Measurements from ENCODE around the gene PPP1R13L. TPM values are rescaled to one million over a fixed set of nuclear protein-coding genes. Genes with fewer than 3 reads are reported as not detected.
A peak's percentile ranks its signal among the peaks of the same experiment; 100 is the strongest.
"Not testable (repeated sequence)": the region's sequence is repeated elsewhere in the genome, so short reads cannot be mapped to it uniquely, and the experiment has no call there.

PPP1R13L gene
- total RNA-seq, 2 donors from 2014 or later: 34.1 to 35.0 TPM

- ATAC-seq (no peak), DNase-seq (no peak)
- intact Hi-C loops (cut with DNase I, micrococcal nuclease): no loop called here
Observed at GRCh38 chr19:45409557-45409920, 4.7 kb upstream of the PPP1R13L start.

GRCh38 chr19:45408830-45409556, 4.1 kb upstream of the PPP1R13L start:
- intact Hi-C loops (cut with DNase I, micrococcal nuclease): no loop called here
- no peak for DNase-seq
- ATAC-seq: no peak

GRCh38 chr19:45408121-45408520, 3.3 kb upstream of the PPP1R13L start:
- ATAC-seq (no peak), DNase-seq (no peak)
- intact Hi-C loops (cut with DNase I, micrococcal nuclease): no loop called here

GRCh38 chr19:45407585-45407984, 2.7 kb upstream of the PPP1R13L start:
- DNase-seq; intact Hi-C loops (cut with DNase I, micrococcal nuclease); ATAC-seq: not testable (repeated sequence)

GRCh38 chr19:45407091-45407375, 2.2 kb upstream of the PPP1R13L start:
- ATAC-seq (no peak), DNase-seq (no peak)
- intact Hi-C loops (cut with DNase I, micrococcal nuclease): no loop called here

- ATAC-seq: peak; percentile 59
- intact Hi-C loops (cut with DNase I, micrococcal nuclease): no loop called here
- DNase-seq: peak; percentile 78 to 85
Observed at GRCh38 chr19:45406226-45407090, 1.6 kb upstream of the PPP1R13L start, which contains the start of gene POLR1G. POLR1G (plus strand) TSS chr19:45406644; CDS start chr19:45406697, 53 bp downstream.

- ATAC-seq: peak; percentile 69
- peak; percentile 91 to 92 for DNase-seq
- intact Hi-C loops (cut with DNase I, micrococcal nuclease): no loop called here
Observed at GRCh38 chr19:45405435-45406225, 761 bp upstream of the PPP1R13L start.

- ATAC-seq (peak; percentile 26), DNase-seq (peak; percentile 76 to 86)
- intact Hi-C loops (cut with DNase I, micrococcal nuclease): no loop called here
Observed at GRCh38 chr19:45403781-45404556, 900 bp downstream of the PPP1R13L start.

GRCh38 chr19:45403272-45403671, 1.6 kb downstream of the PPP1R13L start:
- DNase-seq (no peak), ATAC-seq (no peak)
- intact Hi-C loops (cut with DNase I, micrococcal nuclease): no loop called here

GRCh38 chr19:45402298-45403061, 2.4 kb downstream of the PPP1R13L start:
- DNase-seq (peak; percentile 63 to 67), ATAC-seq (peak; percentile 14)
- intact Hi-C loops (cut with DNase I, micrococcal nuclease): no loop called here

GRCh38 chr19:45401815-45402214, 3.1 kb downstream of the PPP1R13L start:
- intact Hi-C loops (cut with DNase I, micrococcal nuclease): no loop called here
- ATAC-seq (no peak), DNase-seq (no peak)

- DNase-seq (no peak), ATAC-seq (no peak)
- intact Hi-C loops (cut with DNase I, micrococcal nuclease): no loop called here
Observed at GRCh38 chr19:45400192-45400591, 4.7 kb downstream of the PPP1R13L start.

- ATAC-seq (no peak), DNase-seq (no peak)
- intact Hi-C loops (cut with DNase I, micrococcal nuclease): no loop called here
Observed at GRCh38 chr19:45395821-45396617, 8.8 kb downstream of the PPP1R13L start.

- ATAC-seq (no peak), DNase-seq (no peak)
- intact Hi-C loops (cut with DNase I, micrococcal nuclease): no loop called here
Observed at GRCh38 chr19:45391871-45392665, 12.8 kb downstream of the PPP1R13L start.

- ATAC-seq: peak; percentile 70
- intact Hi-C loops (cut with DNase I, micrococcal nuclease): no loop called here
- no peak for DNase-seq
Observed at GRCh38 chr19:45391346-45391745, 13.5 kb downstream of the PPP1R13L start.

- intact Hi-C loops (cut with DNase I, micrococcal nuclease): no loop called here
- DNase-seq: no peak
- ATAC-seq: peak; percentile 43
Observed at GRCh38 chr19:45385392-45386221, 19.3 kb downstream of the PPP1R13L start.

Measured in left colon (tissue), 2 donors.